NCI-H226 (cell line): ENCODE data around the gene PPP1R14C.

Experiments used
- DNase-seq: peaks from one replicate; pipeline ENCODE4 v3.0.0-alpha.2; 2015

Gene PPP1R14C, protein sequence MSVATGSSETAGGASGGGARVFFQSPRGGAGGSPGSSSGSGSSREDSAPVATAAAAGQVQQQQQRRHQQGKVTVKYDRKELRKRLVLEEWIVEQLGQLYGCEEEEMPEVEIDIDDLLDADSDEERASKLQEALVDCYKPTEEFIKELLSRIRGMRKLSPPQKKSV

DNA sequence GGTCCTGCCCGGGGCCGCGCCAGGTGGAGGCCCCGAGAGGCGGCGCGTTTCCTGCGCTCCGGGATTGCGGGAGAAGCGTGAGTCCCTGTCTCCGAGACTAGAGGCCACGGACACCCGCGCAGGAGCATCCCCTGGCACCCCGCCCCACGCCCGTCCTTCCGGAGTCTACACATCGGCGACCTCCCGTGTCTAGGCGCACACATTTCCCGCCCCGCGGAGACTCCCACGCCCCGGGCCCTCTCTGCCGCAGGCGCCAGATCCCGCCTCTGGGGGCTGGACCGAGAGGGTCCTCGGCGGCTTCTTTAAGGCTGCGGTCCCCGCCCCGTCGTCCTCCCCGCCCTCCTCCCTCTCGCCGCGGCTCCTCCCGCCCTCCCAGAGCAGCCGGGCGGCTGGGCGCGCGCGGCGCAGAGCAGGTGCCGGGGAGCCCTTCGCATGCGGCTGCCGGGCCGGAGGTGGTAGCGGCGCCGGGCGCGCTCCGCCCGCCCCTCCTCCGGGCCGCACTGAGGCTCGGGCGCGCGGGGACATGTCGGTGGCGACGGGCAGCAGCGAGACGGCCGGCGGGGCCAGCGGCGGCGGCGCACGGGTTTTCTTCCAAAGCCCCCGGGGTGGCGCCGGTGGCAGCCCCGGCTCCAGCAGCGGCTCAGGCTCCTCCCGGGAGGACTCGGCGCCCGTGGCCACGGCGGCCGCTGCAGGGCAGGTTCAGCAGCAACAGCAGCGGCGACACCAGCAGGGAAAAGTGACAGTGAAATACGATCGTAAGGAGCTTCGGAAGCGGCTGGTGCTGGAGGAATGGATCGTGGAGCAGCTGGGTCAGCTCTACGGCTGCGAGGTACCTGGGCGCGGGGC, at the start of gene PPP1R14C:
PPP1R14C (plus strand) TSS at position 375 of the 846 bp plus-strand sequence; CDS start at position 524, 149 bp downstream.
- DNase-seq, result peak; percentile 56

DNA sequence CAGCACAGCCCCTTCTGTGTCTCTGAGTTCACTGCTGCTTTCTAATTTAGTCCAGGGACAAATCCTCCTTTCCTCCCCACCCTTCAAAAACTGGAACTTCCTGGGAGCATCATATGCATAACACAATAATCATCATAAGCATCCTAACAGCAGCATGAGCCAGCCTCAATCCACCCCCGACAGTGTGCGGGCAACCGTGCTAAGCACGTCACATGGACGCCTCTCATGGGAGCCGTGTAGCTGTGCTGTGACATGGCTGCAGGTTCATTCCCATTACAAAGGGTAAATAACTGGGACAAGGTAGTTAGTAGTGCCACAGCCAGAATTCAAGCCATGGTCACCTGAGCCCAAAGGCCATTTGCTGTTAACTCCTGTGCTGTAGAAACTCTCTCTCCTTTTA, 49.4 kb upstream of the PPP1R14C start:
- no peak for DNase-seq

GRCh38 chr6:150098155-150098554, 44.7 kb upstream of the PPP1R14C start:
- no peak for DNase-seq

- no peak for DNase-seq
Observed at GRCh38 chr6:150099546-150099945, 43.3 kb upstream of the PPP1R14C start.

GRCh38 chr6:150099953-150100352, 42.9 kb upstream of the PPP1R14C start:
- DNase-seq, result no peak

- DNase-seq, result no peak
Observed at GRCh38 chr6:150100745-150101144, 42.1 kb upstream of the PPP1R14C start.

DNA sequence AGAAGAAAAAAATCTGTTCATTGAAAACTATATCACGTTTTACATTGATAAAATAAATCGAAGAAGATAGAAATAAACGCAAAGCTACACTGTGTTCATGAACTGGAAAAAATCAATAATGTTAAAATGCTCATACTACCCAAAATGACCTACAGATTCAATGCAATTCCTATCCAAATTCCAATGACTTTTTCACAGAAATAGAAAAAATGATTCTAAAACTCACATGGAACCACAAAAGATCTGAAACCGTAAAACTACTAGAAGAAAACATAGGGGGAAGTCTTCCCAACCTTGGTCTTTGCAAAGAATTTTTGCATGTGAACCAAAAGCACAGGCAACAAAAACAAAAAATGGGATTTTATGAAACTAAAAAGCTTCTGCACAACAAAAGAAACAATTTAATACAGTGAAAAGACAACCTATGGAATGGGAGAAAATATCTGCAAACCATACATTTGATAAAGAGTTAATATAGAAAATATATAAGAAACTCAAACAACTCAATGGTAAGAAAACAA, 40.0 kb upstream of the PPP1R14C start:
- no peak for DNase-seq

DNA sequence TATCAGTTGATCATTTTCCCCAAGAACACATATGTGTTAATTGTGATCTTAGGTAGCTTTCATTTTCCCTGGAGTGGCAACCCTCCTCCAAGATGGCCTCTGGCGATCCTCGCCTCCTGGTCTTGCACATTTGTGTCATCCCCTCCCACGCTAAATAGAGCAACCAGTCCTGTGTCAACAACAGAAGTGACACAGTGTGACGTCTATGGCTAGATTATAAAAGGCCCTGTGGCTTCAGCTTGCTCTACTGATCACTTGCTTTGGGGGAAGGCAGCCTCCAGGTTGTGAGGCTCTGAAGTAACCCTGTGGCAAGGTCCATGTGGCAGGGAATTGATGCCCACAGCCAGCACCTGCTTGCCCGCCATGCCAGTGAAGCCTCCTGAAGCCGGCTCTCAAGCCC, 30.6 kb upstream of the PPP1R14C start:
- no peak for DNase-seq

DNA sequence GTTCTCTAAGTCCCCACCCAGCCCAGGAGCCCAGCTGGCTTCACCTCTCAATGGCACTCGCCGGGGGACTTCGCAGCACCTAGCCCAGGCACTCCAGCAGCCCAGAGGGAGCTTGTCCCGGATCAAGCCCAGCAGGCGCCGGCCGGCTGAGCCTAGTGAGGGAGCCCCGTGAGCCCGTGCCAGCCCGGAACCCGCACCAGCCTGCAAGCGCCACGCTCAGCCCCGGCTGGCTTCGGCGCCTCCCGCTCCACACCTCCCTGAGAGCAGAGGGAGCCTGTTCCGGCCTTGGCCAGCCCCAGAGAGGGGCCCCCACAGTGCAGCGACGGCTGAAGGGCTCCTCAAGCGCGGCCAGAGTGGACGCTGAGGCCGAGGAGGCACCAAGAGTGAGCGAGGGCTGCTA, 27.1 kb upstream of the PPP1R14C start:
- DNase-seq, result no peak

GRCh38 chr6:150116200-150116800, 26.5 kb upstream of the PPP1R14C start:
- no peak for DNase-seq

DNA sequence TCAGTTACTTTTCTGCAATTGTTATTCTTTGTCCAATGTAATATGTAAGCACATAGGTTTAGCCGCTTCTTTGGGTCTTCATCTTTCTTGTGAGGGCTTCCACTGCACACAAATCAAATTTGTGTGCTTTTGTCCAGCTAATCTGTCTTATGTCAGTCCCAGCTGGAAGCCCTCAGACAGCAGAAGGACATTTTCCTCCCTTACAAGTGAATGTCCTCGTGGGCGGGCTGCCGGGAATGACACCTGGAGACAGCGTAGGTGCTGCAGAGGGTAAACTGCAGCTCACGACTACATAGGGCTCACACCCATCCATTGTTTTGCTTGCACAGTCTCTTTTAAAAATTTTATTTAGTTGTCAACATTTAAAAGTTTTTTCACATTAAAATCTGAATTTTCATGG, 24.6 kb upstream of the PPP1R14C start:
- no peak for DNase-seq

GRCh38 chr6:150118627-150119026, 24.2 kb upstream of the PPP1R14C start:
- DNase-seq, result no peak

GRCh38 chr6:150119173-150119572, 23.7 kb upstream of the PPP1R14C start:
- no peak for DNase-seq

GRCh38 chr6:150123645-150124044, 19.2 kb upstream of the PPP1R14C start:
- DNase-seq, result no peak

DNA sequence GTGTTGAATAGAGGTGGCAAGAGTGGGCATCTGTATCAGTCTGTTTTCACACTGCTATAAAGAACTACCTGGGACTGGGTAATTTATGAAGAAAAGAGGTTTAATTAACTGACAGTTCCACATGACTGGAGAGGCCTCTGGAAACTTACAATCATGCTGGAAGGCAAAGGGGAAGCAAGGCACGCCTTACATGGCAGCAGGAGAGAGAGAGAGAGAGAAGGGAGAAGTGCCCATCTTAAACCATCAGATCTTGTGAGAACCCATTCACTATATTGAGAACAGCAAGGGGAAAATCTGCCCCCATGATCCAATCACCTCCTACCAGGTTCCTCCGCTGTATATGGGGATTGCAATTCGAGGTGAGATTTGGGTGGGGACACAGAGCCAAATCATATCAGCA, 18.6 kb upstream of the PPP1R14C start:
- no peak for DNase-seq

- no peak for DNase-seq
Observed at GRCh38 chr6:150126641-150127291, 16.1 kb upstream of the PPP1R14C start.

DNA sequence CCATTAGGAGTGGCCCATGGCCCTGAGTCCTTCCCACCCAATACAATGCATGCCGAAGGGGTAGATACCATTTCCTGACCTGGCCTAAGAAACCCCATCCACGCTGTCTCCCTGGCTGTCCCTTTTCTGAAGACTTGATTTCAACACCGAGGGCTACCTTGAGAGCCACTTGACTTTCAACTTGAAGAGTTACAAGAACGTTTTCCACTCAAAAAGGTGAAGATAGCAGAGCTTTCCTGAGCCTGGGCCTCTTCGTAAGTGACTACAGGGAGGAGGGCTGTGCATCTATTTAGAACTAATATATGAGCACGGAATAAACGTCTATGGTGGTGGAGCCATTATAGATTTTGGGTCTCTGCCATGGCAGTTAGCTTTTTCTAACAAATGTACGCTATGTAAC, 14.4 kb upstream of the PPP1R14C start:
- no peak for DNase-seq

DNA sequence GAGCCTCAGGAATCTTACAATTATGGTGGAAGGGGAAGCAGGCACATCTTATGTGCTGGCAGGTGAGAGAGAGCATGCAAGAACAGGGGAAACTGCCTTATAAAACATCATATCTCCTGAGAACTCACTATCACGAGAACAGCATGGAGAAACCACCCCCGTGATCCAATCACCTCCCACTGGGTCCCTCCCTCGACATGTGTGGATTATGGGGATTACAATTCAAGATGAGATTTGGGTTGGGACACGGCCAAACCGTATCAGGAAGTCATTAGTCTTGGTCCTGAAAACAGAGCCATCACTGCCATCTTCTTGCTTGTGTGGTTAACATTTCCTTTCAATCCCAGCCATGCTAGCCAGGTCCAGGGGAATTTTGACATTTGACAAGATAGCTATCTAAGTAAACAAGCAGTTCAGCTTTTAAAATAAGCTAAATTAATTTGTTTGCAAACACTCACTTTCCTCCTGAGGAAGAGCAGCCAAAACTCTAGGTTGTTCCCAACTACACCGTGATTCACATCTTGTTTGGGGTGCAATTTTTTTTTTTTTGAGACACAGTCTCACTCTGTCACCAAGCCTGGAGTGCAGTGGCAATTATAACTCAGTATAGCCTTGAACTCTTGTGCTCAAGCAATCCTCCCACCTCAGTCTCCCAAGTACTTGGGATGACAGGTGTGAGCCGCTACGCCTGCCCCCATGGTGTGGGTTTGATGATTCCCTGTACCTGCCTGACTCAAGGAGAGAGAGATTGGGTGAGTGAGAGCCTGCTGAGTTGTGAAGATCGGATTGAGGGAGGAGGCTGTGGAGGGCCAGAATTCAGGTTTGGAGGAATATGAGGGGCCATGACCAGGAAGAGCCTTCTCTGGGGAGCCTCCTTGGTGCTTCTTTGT, 13.0 kb upstream of the PPP1R14C start:
- DNase-seq, result no peak

- DNase-seq, result no peak
Observed at GRCh38 chr6:150133686-150134085, 9.2 kb upstream of the PPP1R14C start.

GRCh38 chr6:150134280-150134920, 8.4 kb upstream of the PPP1R14C start:
- DNase-seq, result no peak

DNA sequence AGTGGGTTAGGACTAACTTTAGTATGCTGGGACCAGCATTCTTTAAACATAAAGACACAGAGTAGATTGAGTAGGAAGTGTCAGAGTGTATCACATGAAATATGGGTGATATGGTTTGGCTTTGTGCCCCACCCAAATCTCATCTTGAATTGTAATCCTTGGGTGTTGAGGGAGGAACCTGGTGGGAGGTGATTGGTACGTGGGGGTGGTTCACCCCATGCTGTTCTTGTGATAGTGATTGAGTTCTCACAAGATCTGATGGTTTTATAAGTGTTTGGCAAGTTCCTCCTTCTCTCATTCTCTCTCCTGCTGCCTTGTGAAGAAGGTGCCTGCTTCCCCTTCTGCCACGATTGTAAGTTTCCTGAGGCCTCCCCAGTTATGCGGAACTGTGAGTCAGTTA, 5.1 kb upstream of the PPP1R14C start:
- DNase-seq, result peak; percentile 19

- no peak for DNase-seq
Observed at GRCh38 chr6:150138638-150139037, 4.2 kb upstream of the PPP1R14C start.
